Naive thymus-derived CD4-positive, alpha-beta T cell (primary cell): Measurements from ENCODE around the gene USP6NL. TPM values are rescaled to one million over a fixed set of nuclear protein-coding genes. Genes with fewer than 3 reads are reported as not detected.

Experiments used
- ATAC-seq: fragments of 150-1000 bp; cut with Tn5 transposase; 2 replicates; pipeline ENCODE4 v1.10.0; 2021; ENCODE audit warnings: mild to moderate bottlenecking, moderate library complexity
- CTCF ChIA-PET: fragments of 350-600 bp; sonication (Branson Sonifier 250); formaldehyde crosslinking; loops from one replicate; lab custom pipeline; 2021; ENCODE audit warnings: antibody characterized with exemption; lab: Charles Lee
- POLR2A ChIA-PET: fragments of 350-600 bp; sonication (Branson Sonifier 250); formaldehyde crosslinking; loops from one replicate; lab custom pipeline; 2021; ENCODE audit warnings: antibody characterized with exemption, inconsistent platforms; lab: Charles Lee
- DNase-seq, 9 donors: peaks; one replicate each; pipeline versions ENCODE4 v3.0.0 to v3.0.0-alpha.2; 2020 to 2022; ENCODE audit warnings: mixed read lengths in 1 of 9
- H3K27ac ChIP-seq: one replicate; pipeline ENCODE4 v1.7.0; 2013; ENCODE audit warnings: mild to moderate bottlenecking, low read depth, low read length, moderate library complexity
- H3K27me3 ChIP-seq, 2 donors: one replicate each; pipeline ENCODE4 v1.7.0; 2013; ENCODE audit warnings: low read length in 2 of 2, mild to moderate bottlenecking in 2 of 2, moderate library complexity in 2 of 2; ENCODE audit not compliant: control insufficient read depth in 2 of 2, insufficient read depth in 2 of 2
- H3K36me3 ChIP-seq, 3 experiments: 1 replicate in 2 of 3; 2 replicates in 1 of 3; pipeline ENCODE4 v1.7.0; 2013; ENCODE audit warnings: low read length in 3 of 3, mild to moderate bottlenecking in 3 of 3, moderate library complexity in 1 of 3; ENCODE audit not compliant: insufficient read depth in 3 of 3, control insufficient read depth in 2 of 3
- H3K4me1 ChIP-seq, 2 donors: one replicate each; pipeline ENCODE4 v1.7.0; 2013; ENCODE audit warnings: low read length in 2 of 2, mild to moderate bottlenecking in 2 of 2, moderate library complexity in 1 of 2; ENCODE audit not compliant: control insufficient read depth in 2 of 2, insufficient read depth in 2 of 2
- H3K4me3 ChIP-seq: 2 replicates; pipeline ENCODE4 v1.7.0; 2013; ENCODE audit warnings: mild to moderate bottlenecking, low read length
- H3K9me3 ChIP-seq, 3 experiments: 1 replicate in 2 of 3; 2 replicates in 1 of 3; pipeline ENCODE4 v1.7.0; 2013; ENCODE audit warnings: low read length in 3 of 3; ENCODE audit not compliant: control insufficient read depth in 2 of 3
- H3K27ac Mint-ChIP-seq, 9 donors: one replicate each; pipeline ENCODE4 v1.8.0; 2020 to 2022; ENCODE audit warnings: mixed read lengths in 9 of 9, mild to moderate bottlenecking in 8 of 9, moderate library complexity in 5 of 9, inconsistent platforms in 2 of 9
- H3K27me3 Mint-ChIP-seq, 5 donors: one replicate each; pipeline ENCODE4 v1.8.0; 2021 to 2022; ENCODE audit warnings: mixed read lengths in 5 of 5, mild to moderate bottlenecking in 1 of 5
- H3K36me3 Mint-ChIP-seq, 5 donors: one replicate each; pipeline ENCODE4 v1.8.0; 2020 to 2022; ENCODE audit warnings: mixed read lengths in 5 of 5, mild to moderate bottlenecking in 3 of 5, inconsistent platforms in 1 of 5
- H3K4me1 Mint-ChIP-seq, 7 donors: one replicate each; pipeline ENCODE4 v1.8.0; 2020 to 2022; ENCODE audit warnings: mixed read lengths in 7 of 7, mild to moderate bottlenecking in 3 of 7, inconsistent platforms in 1 of 7
- H3K4me3 Mint-ChIP-seq, 10 donors: one replicate each; pipeline ENCODE4 v1.8.0; 2020 to 2022; ENCODE audit warnings: mild to moderate bottlenecking in 10 of 10, mixed read lengths in 10 of 10, moderate library complexity in 6 of 10, inconsistent platforms in 2 of 10
- H3K9me3 Mint-ChIP-seq, 11 donors: one replicate each; pipeline ENCODE4 v1.8.0; 2020 to 2022; ENCODE audit warnings: mixed read lengths in 11 of 11, mild to moderate bottlenecking in 4 of 11, inconsistent platforms in 1 of 11, moderate library complexity in 1 of 11
- intact Hi-C, 2 donors: fragments of 100-400 bp; cut with micrococcal nuclease; formaldehyde crosslinking; loops; one replicate each; pipeline ENCODE4 v1.15.1; 2023
- polyA plus RNA-seq, 2 donors: library from polyadenylated mRNA; unstranded; fragments of 300-500 nt; fragmentation: Illumina TruSeq; gene quantifications; one replicate each; pipeline ENCODE4 v1.2.3, GENCODE V29; 2021
- total RNA-seq, 6 experiments: library from RNA in 5 of 6; stranded (reverse) in 5 of 6; gene quantifications; 1 replicate in 5 of 6; 2 replicates in 1 of 6; pipeline ENCODE4 v1.2.3 and lab custom pipeline; 2021 to 2026

USP6NL gene
- total and polyA plus RNA-seq, 7 experiments from 2014 or later = 0.70 to 6.6 (median 4.6) TPM

DNA sequence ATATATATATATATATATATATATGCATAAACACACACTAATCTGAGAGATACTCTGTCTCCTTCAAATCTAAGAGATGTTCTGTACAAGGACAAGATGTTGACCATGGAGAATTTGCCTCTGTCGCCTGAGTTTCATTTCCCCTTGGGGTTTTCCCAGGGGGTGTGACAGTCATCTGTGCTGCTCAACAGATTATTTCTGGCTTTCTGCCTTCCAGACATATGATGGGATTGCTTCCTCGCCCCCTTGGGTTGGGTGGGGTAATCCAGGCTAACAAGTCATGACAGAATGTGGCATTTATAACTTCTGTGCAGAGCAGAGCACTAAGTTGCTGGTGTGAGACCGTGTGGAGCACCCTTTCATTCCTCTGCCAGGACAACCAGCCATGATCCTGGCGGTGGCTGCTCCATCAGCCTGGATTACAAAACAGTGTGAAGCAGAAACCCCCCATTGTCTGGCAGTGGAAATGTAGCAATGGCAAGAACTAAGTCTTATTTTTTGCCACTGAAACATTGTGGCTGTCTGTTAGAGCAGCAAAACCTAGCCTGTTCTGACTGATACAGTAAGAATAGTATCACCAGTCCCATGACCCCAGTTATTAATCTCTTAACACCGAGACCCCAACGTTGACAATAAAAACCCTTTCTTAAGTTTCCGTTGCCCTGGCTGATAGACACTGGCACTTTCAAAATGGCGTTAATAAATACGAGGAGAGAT lies 13.7 kb upstream of the USP6NL start:
- H3K36me3 Mint-ChIP-seq = no peaks in the 10 kb centered on the region
- peaks cover 0 to 6% (median 0%) of the 10 kb centered on the region in 7 donors for H3K4me1 Mint-ChIP-seq
- ChIA-PET CTCF (no interaction called here), POLR2A (no interaction called here)
- Histone ChIP-seq H3K36me3 (no peaks in the 10 kb centered on the region), H3K27me3 (no peaks in the 10 kb centered on the region), H3K27ac (no peak overlapping the region), H3K9me3 (no peaks in the 10 kb centered on the region), H3K4me1 (no peaks in the 10 kb centered on the region), H3K4me3 (no peak overlapping the region)
- DNase-seq = no peak
- peaks cover 0 to 2% (median 0%) of the 10 kb centered on the region in 11 donors for H3K9me3 Mint-ChIP-seq
- peak; percentile 80 for ATAC-seq
- intact Hi-C loops = no loop called here
- H3K4me3 Mint-ChIP-seq = no peak overlapping the region
- H3K27me3 Mint-ChIP-seq = peaks cover 0 to 27% (median 0%) of the 10 kb centered on the region in 5 donors
- no peak overlapping the region for H3K27ac Mint-ChIP-seq

DNA sequence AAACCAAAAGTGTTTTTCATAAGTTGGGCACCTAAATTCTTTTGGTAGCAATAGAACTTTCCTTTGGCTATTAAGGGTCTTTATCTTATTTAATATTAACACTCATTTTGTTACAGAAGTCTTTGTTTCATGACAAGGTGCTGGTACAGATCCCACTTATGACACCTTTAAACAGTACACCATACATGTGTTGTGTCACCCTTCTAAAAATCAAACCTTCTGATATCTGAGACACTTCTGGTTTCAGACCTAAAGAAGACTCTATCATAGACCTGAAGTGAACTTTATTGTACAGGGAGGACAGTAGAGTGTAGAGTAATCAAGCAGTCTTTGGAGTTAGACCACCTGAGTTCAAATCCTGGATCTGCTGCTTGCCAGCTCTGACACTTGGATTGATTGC lies 5.8 kb upstream of the USP6NL start:
- intact Hi-C loops = loop anchor here in 1 of 2 donors (10.0 kb wide), 1 partner anchor 578 kb away; the partner anchor contains the start of genes CDC123 and NUDT5
- peaks cover 0 to 3% (median 0%) of the 10 kb centered on the region in 5 donors for H3K36me3 Mint-ChIP-seq
- H3K4me1 ChIP-seq = no peaks in the 10 kb centered on the region
- H3K9me3 Mint-ChIP-seq = peaks cover 0 to 18% (median 10%) of the 10 kb centered on the region in 11 donors
- H3K4me3 Mint-ChIP-seq = no peak overlapping the region
- H3K4me1 Mint-ChIP-seq = peaks cover under 1 to 19% (median 17%) of the 10 kb centered on the region in 7 donors
- ChIA-PET POLR2A (no interaction called here), CTCF (no interaction called here)
- H3K9me3 ChIP-seq = no peaks in the 10 kb centered on the region
- H3K27ac ChIP-seq = no peak overlapping the region
- ATAC-seq (no peak), DNase-seq (no peak)
- H3K27me3 ChIP-seq = no peaks in the 10 kb centered on the region
- H3K27me3 Mint-ChIP-seq = peaks cover 0 to 43% (median 0%) of the 10 kb centered on the region in 5 donors
- H3K4me3 ChIP-seq = no peak overlapping the region
- no peaks in the 10 kb centered on the region for H3K36me3 ChIP-seq
- H3K27ac Mint-ChIP-seq = no peak overlapping the region

DNA sequence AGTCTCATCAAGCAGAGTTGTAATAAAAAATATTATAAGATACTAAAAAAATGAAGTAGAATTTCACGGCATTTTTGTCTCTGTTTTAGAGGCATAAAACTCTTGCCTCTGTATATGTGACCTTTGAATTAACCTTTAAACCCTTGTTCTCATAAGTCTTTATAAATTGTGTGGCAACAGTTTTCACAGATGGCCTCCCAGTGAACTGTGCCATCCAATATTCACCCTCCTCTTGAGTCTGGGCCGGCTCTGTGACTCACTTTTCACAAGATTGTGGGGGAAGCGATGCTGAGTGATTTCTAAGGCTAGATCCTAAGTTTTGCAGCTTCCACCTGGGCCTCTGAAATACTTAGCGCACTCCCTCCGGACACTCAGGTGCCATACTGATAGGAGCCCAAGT lies 4.6 kb upstream of the USP6NL start:
- Mint-ChIP-seq H3K4me3 (no peak overlapping the region), H3K27me3 (peaks cover 0 to 47% (median 0%) of the 10 kb centered on the region in 5 donors), H3K9me3 (peaks cover 0 to 18% (median 10%) of the 10 kb centered on the region in 11 donors), H3K36me3 (peaks cover 0 to 3% (median 0%) of the 10 kb centered on the region in 5 donors), H3K27ac (peak overlapping the region in 3 of 9 donors; percentile 12 to 77 (median 56)), H3K4me1 (peaks cover 5 to 23% (median 21%) of the 10 kb centered on the region in 7 donors)
- ATAC-seq = no peak
- POLR2A ChIA-PET = interaction anchor here (0.6 to 0.8 kb wide), 3 partner anchors 31 to 71 kb away, joined by 3 to 4 read pairs (median 3); no protein-coding TSS in a partner anchor
- CTCF ChIA-PET = interaction anchor here (0.7 kb wide), 1 partner anchor 45 kb away, joined by 3 read pairs; no protein-coding TSS in a partner anchor
- H3K27me3 ChIP-seq = no peaks in the 10 kb centered on the region
- intact Hi-C loops = loop anchor here in 1 of 2 donors (10.0 kb wide), 1 partner anchor 579 kb away; the partner anchor contains the start of genes CDC123 and NUDT5
- H3K36me3 ChIP-seq = no peaks in the 10 kb centered on the region
- no peak for DNase-seq
- H3K4me1 ChIP-seq = no peaks in the 10 kb centered on the region
- H3K27ac ChIP-seq = no peak overlapping the region
- no peak overlapping the region for H3K4me3 ChIP-seq
- no peaks in the 10 kb centered on the region for H3K9me3 ChIP-seq

DNA sequence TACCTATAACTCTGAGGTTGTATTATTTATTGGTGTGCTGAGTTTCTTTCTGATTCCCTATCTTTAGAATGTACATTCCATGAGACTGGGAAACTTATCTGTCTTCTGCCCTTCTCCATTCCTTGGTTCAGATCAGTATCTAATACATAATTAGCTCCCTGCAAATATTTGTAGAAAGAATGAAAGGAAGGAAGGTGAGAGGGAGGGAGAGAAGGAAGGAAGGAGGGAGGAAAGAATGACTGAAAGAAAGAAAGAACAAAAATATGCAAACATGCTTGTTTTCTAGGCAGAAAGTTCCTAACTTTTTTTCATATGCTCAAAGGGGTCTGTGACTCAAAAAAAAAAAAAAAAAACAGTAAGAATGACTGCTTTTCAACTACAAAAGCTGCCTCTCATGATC lies 3.9 kb upstream of the USP6NL start:
- Mint-ChIP-seq H3K27me3 (peaks cover 0 to 49% (median 0%) of the 10 kb centered on the region in 5 donors), H3K27ac (peak overlapping the region in 5 of 9 donors; percentile 30 to 77 (median 43)), H3K9me3 (peaks cover 0 to 18% (median 10%) of the 10 kb centered on the region in 11 donors)

DNA sequence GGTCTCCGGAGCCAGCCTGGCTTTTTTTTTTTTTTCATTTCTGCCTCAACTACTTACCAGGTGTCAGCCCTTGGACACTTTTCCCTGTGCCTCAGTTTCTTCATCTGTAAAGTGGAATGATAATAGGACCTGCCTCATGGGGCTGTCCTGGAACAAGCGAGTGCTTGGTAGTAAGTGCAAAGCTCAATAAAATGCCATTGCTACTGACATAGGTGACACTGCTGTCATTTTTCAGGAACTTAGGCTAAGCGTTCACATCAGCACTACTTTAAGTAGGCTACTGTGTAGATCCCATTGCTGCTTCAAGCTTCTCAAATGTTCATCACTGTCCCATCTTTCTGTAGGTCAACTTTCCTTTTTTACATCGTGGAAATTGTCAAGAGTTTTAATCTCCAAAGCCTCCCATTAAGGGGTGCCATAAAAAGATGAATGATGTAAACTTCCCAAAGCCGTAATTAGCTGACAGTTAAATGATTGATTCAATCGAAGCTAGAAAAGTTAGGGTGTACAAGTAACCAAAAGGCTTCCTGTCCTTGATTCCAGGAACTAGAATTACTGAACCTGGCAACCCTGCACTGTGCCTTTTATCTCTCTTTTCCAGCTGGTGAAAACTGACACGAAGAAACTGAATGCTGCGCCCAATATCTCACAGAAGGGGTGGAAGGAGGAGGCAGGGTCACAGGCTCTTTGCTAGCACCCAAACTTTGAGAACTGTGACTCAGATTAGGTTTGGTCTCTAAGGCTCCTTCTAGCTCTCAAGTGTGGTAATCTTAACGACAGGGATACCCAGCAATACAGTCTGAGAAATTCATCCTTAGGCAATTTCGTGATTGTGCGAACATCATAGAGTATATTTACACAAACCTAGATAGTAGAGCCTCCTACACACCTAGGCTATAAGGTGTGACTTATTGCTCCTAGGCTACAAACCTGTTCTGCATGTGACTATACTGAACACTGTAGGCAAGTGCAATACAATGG lies 861 bp upstream of the USP6NL start:
- H3K9me3 Mint-ChIP-seq = peaks cover 0 to 15% (median 8%) of the 10 kb centered on the region in 11 donors
- peaks cover 0 to 62% (median 0%) of the 10 kb centered on the region in 5 donors for H3K27me3 Mint-ChIP-seq

More for the DNA sequence above, 3.9 kb upstream of the USP6NL start:
- H3K4me3 ChIP-seq = no peak overlapping the region
- H3K27me3 ChIP-seq = no peaks in the 10 kb centered on the region
- H3K9me3 ChIP-seq = no peaks in the 10 kb centered on the region
- Mint-ChIP-seq H3K4me3 (no peak overlapping the region), H3K4me1 (peaks cover 8 to 27% (median 25%) of the 10 kb centered on the region in 7 donors), H3K36me3 (peaks cover 0 to 3% (median 0%) of the 10 kb centered on the region in 5 donors)
- no peaks in the 10 kb centered on the region for H3K36me3 ChIP-seq
- ChIA-PET CTCF (interaction anchor here (0.7 kb wide), 1 partner anchor 45 kb away, joined by 3 read pairs; no protein-coding TSS in a partner anchor), POLR2A (no interaction called here)
- no peaks in the 10 kb centered on the region for H3K4me1 ChIP-seq
- no peak overlapping the region for H3K27ac ChIP-seq
- DNase-seq = no peak
- ATAC-seq = no peak
- intact Hi-C loops = loop anchor here in 1 of 2 donors (10.0 kb wide), 1 partner anchor 579 kb away; the partner anchor contains the start of genes CDC123 and NUDT5

More for the DNA sequence above, 861 bp upstream of the USP6NL start:
- Histone ChIP-seq H3K4me1 (peaks cover 0 to 9% of the 10 kb centered on the region in 2 donors), H3K36me3 (no peaks in the 10 kb centered on the region), H3K4me3 (peak overlapping the region; percentile 70), H3K27me3 (no peaks in the 10 kb centered on the region), H3K27ac (peak overlapping the region; percentile 58), H3K9me3 (no peaks in the 10 kb centered on the region)
- peaks cover 0 to 2% (median 0%) of the 10 kb centered on the region in 5 donors for H3K36me3 Mint-ChIP-seq
- CTCF ChIA-PET = interaction anchor here (0.6 to 1.1 kb wide), 5 partner anchors 16 to 146 kb away, joined by 3 to 4 read pairs (median 3); no protein-coding TSS in a partner anchor
- DNase-seq (peak in 7 of 9 donors; percentile 12 to 26 (median 16)), ATAC-seq (peak; percentile 39)
- H3K27ac Mint-ChIP-seq = peak overlapping the region; percentile 62 to 97 (median 94)
- intact Hi-C loops = loop anchor here (1.0 to 10.0 kb wide), 5 partner anchors 8 to 582 kb away; partner anchors contain the start of genes CDC123 (in 1 of the 2) and NUDT5 (in 1 of the 2)
- peaks cover 24 to 55% (median 50%) of the 10 kb centered on the region in 7 donors for H3K4me1 Mint-ChIP-seq
- POLR2A ChIA-PET = interaction anchor here (0.6 to 2.6 kb wide), 3 partner anchors 10 to 99 kb away, joined by 3 to 9 read pairs (median 3); no protein-coding TSS in a partner anchor
- H3K4me3 Mint-ChIP-seq = peak overlapping the region; percentile 85 to 98 (median 94)
